NCI-H524 treated with DMSO at 0.1 percent for 48 hours (cell line): ENCODE measurements around the gene PMPCA.

Source experiments
- DNase-seq: peaks from one replicate; lab custom pipeline; 2025; lab: John Stamatoyannopoulos, UW

The PMPCA gene

GRCh38 chr9:136436055-136436634 lies 25.7 kb downstream of the PMPCA start:
- DNase-seq: no peak

GRCh38 chr9:136437430-136437829 lies 27.0 kb downstream of the PMPCA start:
- no peak for DNase-seq

GRCh38 chr9:136437839-136438547 lies 27.5 kb downstream of the PMPCA start:
- DNase-seq: no peak

GRCh38 chr9:136438548-136439480 lies 28.4 kb downstream of the PMPCA start:
- no peak for DNase-seq

- no peak for DNase-seq
These were observed 29.3 kb downstream of the PMPCA start, which contains the start of gene INPP5E for GRCh38 chr9:136439481-136440408. Gene INPP5E, minus strand, starts transcription at chr9:136439845. Its CDS starts 426 bp downstream, at chr9:136439419.

GRCh38 chr9:136441191-136441680 lies 30.8 kb downstream of the PMPCA start:
- DNase-seq: no peak

GRCh38 chr9:136441681-136442245 lies 31.3 kb downstream of the PMPCA start:
- DNase-seq: no peak

GRCh38 chr9:136442265-136442664 lies 31.8 kb downstream of the PMPCA start:
- no peak for DNase-seq

- no peak for DNase-seq
These were observed 32.6 kb downstream of the PMPCA start for GRCh38 chr9:136443087-136443486.

- DNase-seq: no peak
These were observed 33.2 kb downstream of the PMPCA start for GRCh38 chr9:136443687-136444086.

GRCh38 chr9:136444102-136444501 lies 33.6 kb downstream of the PMPCA start:
- DNase-seq: no peak

- no peak for DNase-seq
These were observed 35.3 kb downstream of the PMPCA start for GRCh38 chr9:136445799-136446198.

- no peak for DNase-seq
These were observed 36.8 kb downstream of the PMPCA start for GRCh38 chr9:136447173-136447778.

GRCh38 chr9:136448655-136449054 lies 38.2 kb downstream of the PMPCA start:
- no peak for DNase-seq

- DNase-seq: no peak
These were observed 40.9 kb downstream of the PMPCA start for GRCh38 chr9:136451221-136451877.

GRCh38 chr9:136453326-136453725 lies 42.9 kb downstream of the PMPCA start:
- no peak for DNase-seq

GRCh38 chr9:136454026-136454796 lies 43.8 kb downstream of the PMPCA start:
- DNase-seq: no peak

- no peak for DNase-seq
These were observed 44.9 kb downstream of the PMPCA start for GRCh38 chr9:136455043-136456002.
